ENCODE results near the gene NEK5. TPM values are rescaled to one million over a fixed set of nuclear protein-coding genes. Genes with fewer than 3 reads are reported as not detected.
A peak's percentile ranks its signal among the peaks of the same experiment; 100 is the strongest.
"Not testable (repeated sequence)": the region's sequence is repeated elsewhere in the genome, so short reads cannot be mapped to it uniquely, and the experiment has no call there.

NEK5 gene
- total RNA-seq, 6 donors from 2014 or later, result 0.23 to 30.2 (median 2.4) TPM

DNA sequence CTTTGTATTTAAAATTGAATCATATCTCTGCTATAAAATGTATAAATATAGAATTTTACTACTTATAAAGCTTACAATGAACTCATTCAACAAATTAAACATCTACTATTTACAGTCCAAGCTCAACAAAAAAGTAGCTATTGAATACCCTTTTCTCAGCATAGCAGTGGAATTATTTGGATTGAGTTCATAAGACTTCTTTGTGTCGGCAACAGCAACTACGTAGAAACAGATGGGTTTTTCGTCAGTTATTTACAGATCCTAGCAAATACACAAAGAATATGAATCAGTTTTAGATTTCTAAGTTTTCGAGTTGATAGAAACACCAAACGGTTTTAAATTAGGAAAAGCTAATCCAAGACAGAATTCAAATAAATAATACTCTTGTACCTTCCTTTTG lies 41.0 kb upstream of the NEK5 start:
- Histone ChIP-seq H3K4me1 (peaks cover 0 to 6% (median 2%) of the 10 kb centered on the region in 4 donors), H3K27me3 (no peaks in the 10 kb centered on the region), H3K27ac (no peak overlapping the region), H3K4me3 (no peak overlapping the region), H3K9me3 (no peaks in the 10 kb centered on the region), H3K36me3 (peaks cover 11 to 69% (median 19%) of the 10 kb centered on the region in 4 donors)
- no peak for ATAC-seq (ENCODE audit: low FRiP score in 2 of 2)
- 91 to 92% methylated on average over 5 of the region's 5 CpGs for WGBS, 2 donors
- DNase-seq, result no peak
- no peak for TF ChIP-seq POLR2AphosphoS5 (IDR thresholded peaks at IDR 0.05)
- TF ChIP-seq, protein P1, sequence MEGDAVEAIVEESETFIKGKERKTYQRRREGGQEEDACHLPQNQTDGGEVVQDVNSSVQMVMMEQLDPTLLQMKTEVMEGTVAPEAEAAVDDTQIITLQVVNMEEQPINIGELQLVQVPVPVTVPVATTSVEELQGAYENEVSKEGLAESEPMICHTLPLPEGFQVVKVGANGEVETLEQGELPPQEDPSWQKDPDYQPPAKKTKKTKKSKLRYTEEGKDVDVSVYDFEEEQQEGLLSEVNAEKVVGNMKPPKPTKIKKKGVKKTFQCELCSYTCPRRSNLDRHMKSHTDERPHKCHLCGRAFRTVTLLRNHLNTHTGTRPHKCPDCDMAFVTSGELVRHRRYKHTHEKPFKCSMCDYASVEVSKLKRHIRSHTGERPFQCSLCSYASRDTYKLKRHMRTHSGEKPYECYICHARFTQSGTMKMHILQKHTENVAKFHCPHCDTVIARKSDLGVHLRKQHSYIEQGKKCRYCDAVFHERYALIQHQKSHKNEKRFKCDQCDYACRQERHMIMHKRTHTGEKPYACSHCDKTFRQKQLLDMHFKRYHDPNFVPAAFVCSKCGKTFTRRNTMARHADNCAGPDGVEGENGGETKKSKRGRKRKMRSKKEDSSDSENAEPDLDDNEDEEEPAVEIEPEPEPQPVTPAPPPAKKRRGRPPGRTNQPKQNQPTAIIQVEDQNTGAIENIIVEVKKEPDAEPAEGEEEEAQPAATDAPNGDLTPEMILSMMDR (IDR thresholded peaks at IDR 0.05), result no peak
- no peak for TF ChIP-seq POLR2A (IDR thresholded peaks at IDR 0.05)
- TF ChIP-seq EP300 (IDR thresholded peaks at IDR 0.05), result no peak

DNA sequence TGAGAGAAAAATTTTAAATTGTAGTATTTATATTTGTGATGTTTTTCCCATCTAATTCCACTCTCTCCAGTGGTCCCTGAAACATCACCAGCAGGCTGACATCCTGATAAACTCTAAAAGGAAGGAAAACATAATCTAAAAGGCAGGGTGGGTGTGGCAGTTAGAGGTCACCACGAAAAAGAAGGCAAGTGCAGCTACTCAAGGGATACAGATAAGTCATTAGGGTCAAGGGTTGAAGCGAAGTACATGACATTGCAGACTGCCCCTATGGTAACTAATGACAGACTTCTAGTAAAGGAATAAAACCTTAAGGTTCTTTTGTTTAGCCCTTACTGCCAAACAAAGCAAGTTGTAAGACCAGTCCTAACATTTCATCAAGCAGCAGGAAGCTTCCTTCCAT lies 36.5 kb upstream of the NEK5 start:
- DNase-seq (no peak), ATAC-seq (ENCODE audit: low FRiP score in 2 of 2) (no peak)
- Histone ChIP-seq H3K9me3 (no peaks in the 10 kb centered on the region), H3K4me1 (peaks cover 9 to 21% (median 14%) of the 10 kb centered on the region in 4 donors), H3K4me3 (no peak overlapping the region), H3K27me3 (no peaks in the 10 kb centered on the region), H3K27ac (peak overlapping the region in 3 of 4 donors; percentile 17 to 74 (median 37)), H3K36me3 (peaks cover 11 to 31% (median 18%) of the 10 kb centered on the region in 4 donors)
- 36 to 55% methylated on average over 2 of the region's 2 CpGs for WGBS, 2 donors
- TF ChIP-seq, protein P1 (IDR thresholded peaks at IDR 0.05), result no peak
- TF ChIP-seq EP300 (IDR thresholded peaks at IDR 0.05), result no peak
- no peak for TF ChIP-seq POLR2A (IDR thresholded peaks at IDR 0.05)
- no peak for TF ChIP-seq POLR2AphosphoS5 (IDR thresholded peaks at IDR 0.05)

DNA sequence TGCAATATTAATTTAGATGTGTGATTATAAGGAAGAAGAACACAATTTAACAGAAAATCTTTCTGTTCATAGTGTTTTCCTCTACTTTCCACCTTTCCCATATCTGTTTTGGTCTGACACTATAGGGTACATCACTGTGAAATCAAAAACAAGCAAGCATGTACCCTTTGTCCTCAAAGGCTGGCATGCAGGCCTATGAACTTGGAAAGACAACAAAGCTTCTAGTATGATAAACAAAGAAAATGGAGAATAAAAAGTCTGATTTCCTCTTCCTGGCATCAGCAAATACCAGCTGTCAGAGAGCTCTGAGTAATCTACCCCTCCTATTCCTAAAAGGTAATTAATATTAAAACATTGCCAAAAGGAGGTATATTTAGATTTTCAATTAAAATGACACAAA lies 36.1 kb upstream of the NEK5 start:
- Histone ChIP-seq H3K4me3 (no peak overlapping the region), H3K27ac (peak overlapping the region in 2 of 4 donors; percentile 56 to 75), H3K27me3 (no peaks in the 10 kb centered on the region), H3K9me3 (no peaks in the 10 kb centered on the region), H3K36me3 (peaks cover 11 to 26% (median 15%) of the 10 kb centered on the region in 4 donors), H3K4me1 (peaks cover 12 to 24% (median 18%) of the 10 kb centered on the region in 4 donors)
- ATAC-seq (ENCODE audit: low FRiP score in 2 of 2) (no peak), DNase-seq (no peak)
- TF ChIP-seq, protein P1 (IDR thresholded peaks at IDR 0.05), result no peak

DNA sequence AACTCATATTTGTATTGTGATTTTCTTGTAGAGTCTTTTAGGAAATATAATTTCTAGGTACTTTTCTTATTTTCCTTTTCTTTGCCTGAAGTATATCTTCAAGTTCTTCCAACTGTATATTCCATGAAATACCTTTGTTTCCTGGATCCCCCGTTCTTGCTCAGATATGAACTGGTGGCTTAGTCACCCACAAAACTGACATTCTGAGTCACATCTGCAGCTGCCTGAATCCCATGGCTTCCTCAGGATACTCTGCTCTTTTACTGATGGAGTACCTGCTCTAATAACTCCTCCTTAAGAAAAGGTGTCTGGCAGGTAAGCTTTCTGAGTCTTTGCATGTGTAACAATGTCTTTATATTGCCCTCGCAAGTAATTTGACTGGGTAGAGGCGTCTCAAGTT lies 35.0 kb upstream of the NEK5 start:
- peak overlapping the region in 1 of 4 donors; percentile 56 for H3K27ac ChIP-seq
- not testable (repeated sequence) for DNase-seq

DNA sequence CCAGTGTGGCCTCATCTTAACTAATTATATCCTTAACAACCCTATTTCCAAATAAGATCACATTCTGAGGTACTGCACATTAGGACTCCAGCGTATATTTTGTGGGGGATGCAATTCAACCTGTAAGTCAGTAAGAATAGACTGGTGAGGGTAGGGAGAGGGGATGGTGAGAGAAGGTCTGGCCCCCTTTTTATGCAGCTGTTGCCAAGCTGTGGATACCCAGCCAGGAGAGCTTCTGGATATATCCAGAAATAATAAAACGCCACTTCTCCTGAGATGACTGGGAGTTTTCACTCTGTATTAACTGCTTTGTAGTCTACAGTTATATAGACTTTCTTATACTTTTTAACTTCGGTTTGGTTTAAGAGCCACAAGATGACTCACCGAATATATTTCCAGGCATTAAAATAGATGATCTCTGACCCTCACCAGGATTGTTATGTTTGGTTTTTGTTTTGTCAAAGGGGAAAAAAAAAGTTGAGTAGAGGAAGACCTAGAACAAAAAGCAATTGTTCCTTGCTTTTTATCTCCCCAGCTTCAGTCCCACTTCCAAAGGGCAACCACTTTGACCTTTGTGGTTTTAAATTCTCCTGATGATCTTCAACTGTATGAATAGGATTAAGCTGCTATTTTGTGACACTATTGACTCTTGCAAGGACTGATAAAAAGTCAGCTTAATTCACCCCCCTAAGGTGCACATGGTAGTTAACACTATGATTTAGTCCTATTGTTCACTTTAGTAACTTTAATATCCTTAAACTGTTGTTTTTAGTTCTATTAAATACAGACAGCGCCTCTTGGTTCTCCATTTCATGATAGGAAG lies 33.6 kb upstream of the NEK5 start:
- Histone ChIP-seq H3K36me3 (peaks cover 0 to 4% (median 2%) of the 10 kb centered on the region in 4 donors), H3K27ac (peak overlapping the region in 3 of 4 donors; percentile 57 to 66 (median 65)), H3K9me3 (no peaks in the 10 kb centered on the region), H3K4me3 (no peak overlapping the region), H3K27me3 (no peaks in the 10 kb centered on the region), H3K4me1 (peaks cover 16 to 39% (median 27%) of the 10 kb centered on the region in 4 donors)
- TF ChIP-seq POLR2AphosphoS5 (IDR thresholded peaks at IDR 0.05), result no peak
- TF ChIP-seq EP300 (IDR thresholded peaks at IDR 0.05), result no peak
- TF ChIP-seq, protein P1 (IDR thresholded peaks at IDR 0.05), result no peak
- no peak for TF ChIP-seq POLR2A (IDR thresholded peaks at IDR 0.05)
- no peak for DNase-seq
- WGBS, 2 donors, result 61 to 66% methylated on average over 5 of the region's 5 CpGs
- ATAC-seq (ENCODE audit: low FRiP score in 2 of 2), result no peak

More for the DNA sequence above, 35.0 kb upstream of the NEK5 start:
- Histone ChIP-seq H3K36me3 (peaks cover 4 to 15% (median 10%) of the 10 kb centered on the region in 4 donors), H3K4me1 (peaks cover 15 to 29% (median 23%) of the 10 kb centered on the region in 4 donors)
- H3K4me3 ChIP-seq; H3K27me3 ChIP-seq; H3K9me3 ChIP-seq; ATAC-seq (ENCODE audit: low FRiP score in 2 of 2): not testable (repeated sequence)
- WGBS, 2 donors, result 82 to 90% methylated on average over 3 of the region's 3 CpGs

Data from upper lobe of left lung (tissue), 6 donors.